ENCODE data around the gene SPCS2.

GRCh38 chr11:74941492-74941891 lies 7.6 kb upstream of the SPCS2 start:
- no peak for TF ChIP-seq CTCF (IDR thresholded peaks at IDR 0.05)
- TF ChIP-seq ZFX (IDR thresholded peaks at IDR 0.05; ENCODE audit: borderline replicate concordance): no peak
